NCI-H226 (cell line): Measurements from ENCODE around the gene ERMARD.

ENCODE experiments used
- DNase-seq: peaks from one replicate; pipeline ENCODE4 v3.0.0-alpha.2; 2015

ERMARD gene

GRCh38 chr6:169751242-169752073 lies at the start of gene ERMARD, which contains the start of gene DYNLT2:
Gene ERMARD (plus strand): TSS chr6:169751622. CDS start chr6:169751658, 36 bp downstream.
Gene DYNLT2 (minus strand): TSS chr6:169751572. CDS start chr6:169751458, 114 bp downstream.
- DNase-seq: peak; percentile 96

DNA sequence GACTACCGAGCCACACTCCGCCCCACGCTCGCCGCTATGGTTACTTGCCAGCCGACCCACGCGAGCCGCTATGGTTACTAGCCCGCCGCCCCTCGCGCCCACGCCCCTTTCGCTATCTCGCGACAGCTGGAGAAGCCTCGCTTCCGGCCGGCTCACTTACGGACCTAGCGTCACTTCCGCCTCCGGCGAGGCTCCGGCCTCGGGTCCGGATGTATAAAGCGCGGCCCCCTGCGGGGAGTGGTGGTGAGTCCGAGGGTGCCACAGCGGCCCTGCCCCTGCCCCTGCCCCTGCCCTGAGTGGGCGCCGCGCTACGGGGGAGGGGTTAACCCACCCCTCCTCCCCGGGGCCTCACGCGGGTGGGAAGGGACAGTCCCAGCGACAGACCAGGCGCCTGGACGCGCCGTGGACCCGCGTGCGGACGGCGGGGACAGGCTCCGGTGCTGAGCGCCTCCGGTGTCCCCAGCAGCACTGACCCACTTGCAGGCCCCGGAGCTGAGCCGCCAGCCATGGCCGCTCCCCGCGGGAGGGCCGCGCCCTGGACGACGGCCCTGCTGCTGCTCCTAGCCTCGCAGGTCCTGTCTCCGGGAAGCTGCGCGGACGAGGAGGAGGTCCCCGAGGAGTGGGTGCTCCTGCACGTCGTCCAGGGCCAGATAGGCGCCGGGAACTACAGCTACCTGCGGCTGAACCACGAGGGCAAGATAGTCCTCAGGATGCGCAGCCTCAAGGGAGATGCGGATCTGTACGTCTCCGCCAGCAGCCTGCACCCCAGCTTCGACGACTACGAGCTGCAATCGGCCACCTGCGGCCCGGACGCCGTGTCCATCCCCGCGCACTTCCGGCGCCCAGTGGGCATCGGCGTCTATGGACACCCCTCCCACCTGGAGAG lies 49.2 kb upstream of the ERMARD start, which contains the start of the genes C6orf120 and WDR27:
TSS of gene C6orf120 (plus strand) at position 173 of the 886 bp plus-strand sequence. CDS start at position 507, 334 bp downstream.
TSS of gene WDR27 (minus strand) at position 76 of the 886 bp plus-strand sequence. CDS start 13,024 bp downstream, outside the sequence.
- peak; percentile 98 for DNase-seq

DNA sequence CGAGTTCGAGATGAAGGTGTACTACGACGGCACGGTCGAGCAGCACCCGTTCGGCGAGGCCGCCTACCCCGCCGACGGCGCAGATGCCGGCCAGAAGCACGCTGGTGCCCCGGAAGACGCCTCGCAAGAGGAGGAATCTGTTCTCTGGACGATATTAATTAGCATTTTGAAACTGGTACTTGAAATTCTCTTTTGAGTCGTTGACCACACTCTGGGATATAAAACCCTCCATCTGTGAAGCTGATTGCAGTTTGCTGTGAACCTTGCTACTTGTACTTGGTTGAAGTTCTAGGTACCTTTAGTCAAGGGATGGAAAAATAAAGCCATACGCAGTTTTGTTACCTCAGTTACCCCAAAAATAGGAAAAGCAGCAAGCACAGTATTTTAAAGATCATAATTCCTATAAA lies 48.6 kb upstream of the ERMARD start:
- DNase-seq: no peak

DNA sequence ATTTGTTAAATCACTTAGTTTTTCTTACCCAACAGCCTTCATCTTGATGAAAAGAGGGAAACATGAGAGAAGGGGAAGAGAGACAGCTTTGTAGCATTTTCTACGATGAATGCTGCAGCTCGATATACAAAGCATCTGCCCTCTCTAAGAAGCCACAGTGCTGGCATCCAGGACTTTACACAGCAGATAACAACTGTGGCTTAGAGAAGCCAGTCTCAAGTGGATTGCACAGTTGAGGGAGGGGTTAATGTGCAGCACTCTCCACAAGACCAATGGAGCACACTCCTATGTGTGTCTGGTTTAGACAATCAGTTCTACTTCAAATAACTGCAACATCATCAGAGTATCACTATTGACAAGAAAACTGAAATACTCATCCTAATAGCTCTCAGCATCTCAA lies 43.6 kb upstream of the ERMARD start:
- no peak for DNase-seq

- no peak for DNase-seq
Observed at GRCh38 chr6:169709293-169709692, 42.1 kb upstream of the ERMARD start.

DNA sequence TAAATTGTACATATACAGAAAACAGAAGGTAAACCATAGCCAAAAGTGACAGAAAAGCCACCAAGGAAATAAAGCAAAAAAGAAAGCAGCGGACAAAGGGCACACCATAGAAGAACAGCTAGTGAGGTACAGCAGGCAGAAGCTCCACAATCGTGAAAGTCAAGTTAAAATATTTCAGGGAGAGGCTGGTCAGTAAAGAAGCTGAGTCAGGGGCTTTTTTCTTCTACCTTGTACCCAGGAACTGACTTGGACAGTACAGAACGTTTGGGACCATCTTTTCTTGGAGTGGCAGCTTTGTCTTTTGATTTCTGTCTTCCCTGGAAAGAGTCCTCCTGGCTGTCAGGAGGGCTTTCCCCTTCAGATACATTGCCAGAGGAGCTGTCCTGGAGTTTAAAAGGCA lies 41.4 kb upstream of the ERMARD start:
- no peak for DNase-seq

DNA sequence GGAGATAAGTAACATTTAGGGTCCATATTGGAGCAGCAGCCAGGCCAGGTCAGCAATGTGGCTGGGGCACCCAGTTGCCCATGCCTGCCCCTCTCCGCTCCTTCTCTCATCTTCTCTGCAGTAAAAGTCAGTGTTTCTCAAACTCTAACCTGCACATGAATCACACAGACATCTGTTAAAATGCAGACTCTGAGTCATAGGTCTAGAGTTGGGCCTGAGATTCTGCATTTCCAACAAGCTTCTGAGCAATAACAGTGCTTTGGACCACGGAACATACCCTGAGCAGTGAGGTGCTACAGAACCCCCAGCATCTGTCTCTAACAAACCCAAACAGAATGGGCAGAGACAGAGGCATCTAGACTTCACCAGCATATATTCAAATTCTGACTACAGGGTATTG lies 37.2 kb upstream of the ERMARD start:
- no peak for DNase-seq

- DNase-seq: no peak
Observed at GRCh38 chr6:169714595-169714994, 36.8 kb upstream of the ERMARD start.

GRCh38 chr6:169719117-169719516 lies 32.3 kb upstream of the ERMARD start:
- peak; percentile 22 for DNase-seq

GRCh38 chr6:169720207-169720855 lies 31.1 kb upstream of the ERMARD start:
- DNase-seq: no peak

DNA sequence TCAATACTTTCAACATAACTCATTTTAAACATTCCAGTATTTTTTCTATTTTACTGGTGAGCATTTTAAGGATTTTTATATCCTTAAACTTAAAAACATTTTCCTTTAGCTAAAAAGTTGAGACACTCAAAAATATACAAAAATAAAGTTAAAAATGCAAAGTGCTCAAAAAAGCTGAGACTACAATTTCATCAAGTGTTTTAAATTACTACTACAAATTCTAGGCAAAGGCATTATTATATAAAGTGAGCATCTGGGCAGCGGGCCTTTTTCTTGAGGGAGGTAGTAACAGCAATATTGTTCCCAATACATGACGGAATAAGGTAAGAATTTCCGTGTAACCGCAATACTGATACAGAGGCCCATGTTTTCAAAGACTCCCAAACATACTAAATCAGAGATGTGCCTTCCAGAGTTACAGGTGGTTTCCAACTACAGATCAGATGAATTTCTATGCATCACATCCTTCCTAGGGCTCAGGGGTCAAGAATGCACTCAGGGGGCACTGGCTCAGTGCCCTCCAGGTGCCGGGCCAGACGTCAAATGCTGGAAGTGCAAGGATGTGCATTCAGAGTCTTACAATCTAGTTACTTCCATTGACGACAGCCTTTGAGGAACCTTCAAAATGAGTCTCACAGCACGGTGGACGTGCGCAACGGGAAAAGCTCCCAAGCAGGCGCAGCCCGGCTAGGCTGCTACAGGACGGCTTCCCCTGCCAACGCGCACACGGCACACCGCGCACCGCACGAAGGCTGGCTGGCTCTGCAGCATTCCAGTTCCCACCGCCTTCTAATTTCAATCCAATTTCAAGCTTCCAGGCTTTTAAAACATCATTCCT lies 28.8 kb upstream of the ERMARD start:
- peak; percentile 89 for DNase-seq

DNA sequence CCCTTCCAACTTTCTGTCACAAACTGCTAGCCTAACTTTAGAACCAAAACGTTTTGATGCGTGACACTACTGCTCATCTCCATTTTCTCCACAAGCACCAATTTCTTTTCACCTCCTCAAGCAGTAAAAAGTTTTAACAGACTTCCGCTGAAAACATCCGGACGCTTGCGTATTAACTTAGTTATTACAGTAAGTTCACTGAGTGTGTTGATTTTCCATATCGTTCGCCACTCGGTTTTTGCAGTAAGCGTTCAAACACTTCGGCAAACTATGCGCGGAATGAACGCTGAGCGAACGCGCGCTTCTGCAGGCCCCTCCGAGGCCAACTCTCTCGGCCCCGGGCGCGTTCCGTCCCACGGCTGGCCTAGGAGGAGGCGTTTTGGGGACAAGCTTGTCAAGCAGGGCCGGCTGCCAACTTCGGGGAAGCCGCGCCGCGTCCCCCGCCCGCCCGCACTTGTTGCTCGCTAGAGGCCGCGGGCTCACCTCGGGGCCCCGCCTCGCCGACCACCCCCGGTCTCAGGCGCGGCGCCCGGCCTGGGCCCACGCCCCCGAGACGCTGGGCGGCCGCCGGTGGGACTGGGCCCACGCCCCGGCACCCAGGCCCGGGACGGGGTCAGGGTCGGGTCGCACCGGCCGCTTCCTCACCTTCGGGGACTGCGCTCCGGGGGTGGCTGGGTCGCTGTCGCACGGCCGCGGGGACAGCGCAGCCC lies 28.1 kb upstream of the ERMARD start:
- DNase-seq: peak; percentile 25

DNA sequence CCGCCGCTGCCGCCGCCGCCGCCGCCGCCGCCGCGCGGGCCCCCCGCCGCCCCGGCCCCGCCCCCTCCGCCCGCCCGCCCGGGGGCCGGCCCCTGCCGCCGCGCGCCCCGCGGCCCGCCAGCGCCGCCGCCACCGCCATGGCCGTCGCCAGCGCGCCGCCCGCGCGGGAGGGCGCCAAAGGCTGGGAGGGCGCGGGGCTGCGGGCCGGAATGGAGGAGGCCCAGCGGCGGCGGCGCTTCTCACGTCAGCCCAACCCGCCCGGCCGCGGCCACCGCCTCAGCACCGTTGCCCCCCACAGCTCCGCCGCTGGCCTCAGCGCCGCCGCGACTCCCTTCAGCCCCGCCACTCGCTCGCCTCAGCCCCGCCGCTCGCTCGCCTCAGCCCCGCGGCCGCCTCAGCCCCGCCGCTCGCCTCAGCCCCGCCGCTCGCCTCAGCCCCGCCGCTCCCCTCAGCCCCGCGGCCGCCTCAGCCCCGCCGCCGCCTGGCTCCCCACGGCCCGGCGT lies 27.4 kb upstream of the ERMARD start:
- no peak for DNase-seq

GRCh38 chr6:169724494-169725124 lies 26.8 kb upstream of the ERMARD start, which contains the start of gene PHF10:
Gene PHF10 (minus strand): TSS chr6:169724500. CDS start chr6:169723931, 569 bp downstream.
- DNase-seq: no peak

DNA sequence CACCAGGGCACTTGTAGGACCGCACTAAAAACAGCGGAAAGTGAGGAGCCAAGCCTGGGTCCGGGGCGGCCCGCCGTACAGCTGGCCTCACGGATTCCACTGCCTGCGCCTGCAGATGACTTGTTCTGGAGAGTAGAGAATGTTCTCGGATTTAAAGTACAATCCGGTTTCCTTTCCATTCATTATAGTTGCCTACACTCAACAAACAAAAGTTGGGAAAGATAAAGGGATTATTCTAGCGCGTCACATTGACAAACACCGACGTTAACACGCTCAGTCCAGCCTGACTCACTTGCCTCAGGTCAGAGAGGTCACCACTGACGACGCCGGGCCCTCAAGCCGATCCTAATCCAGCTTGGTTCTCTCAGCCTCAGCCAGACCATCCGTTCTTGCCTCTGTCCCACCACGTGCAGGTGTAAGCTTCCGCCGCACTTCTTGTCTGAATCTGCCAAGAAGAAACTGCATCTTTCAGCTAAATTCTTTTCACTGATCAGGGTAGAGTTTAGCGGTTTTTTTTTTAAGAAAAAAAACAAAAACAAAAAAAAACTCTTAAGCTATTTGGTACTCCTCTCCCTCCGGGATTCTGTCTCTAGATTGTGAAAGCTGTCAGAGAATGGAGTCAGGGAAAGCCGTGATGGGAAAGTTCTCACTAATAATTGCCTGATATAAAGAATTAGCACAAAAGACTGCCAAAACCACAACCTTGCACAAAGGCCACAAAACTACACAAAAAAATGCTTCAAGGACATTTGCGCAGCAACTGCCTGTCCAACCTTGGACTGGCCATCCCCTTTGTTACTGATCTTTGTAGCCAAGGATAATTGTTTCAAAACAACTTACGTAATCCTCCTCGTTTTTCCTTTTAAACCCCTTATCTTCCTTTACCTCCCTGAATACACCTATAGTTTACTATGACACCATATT lies 26.0 kb upstream of the ERMARD start:
- DNase-seq: no peak

- DNase-seq: no peak
Observed at GRCh38 chr6:169726049-169726400, 25.4 kb upstream of the ERMARD start.

DNA sequence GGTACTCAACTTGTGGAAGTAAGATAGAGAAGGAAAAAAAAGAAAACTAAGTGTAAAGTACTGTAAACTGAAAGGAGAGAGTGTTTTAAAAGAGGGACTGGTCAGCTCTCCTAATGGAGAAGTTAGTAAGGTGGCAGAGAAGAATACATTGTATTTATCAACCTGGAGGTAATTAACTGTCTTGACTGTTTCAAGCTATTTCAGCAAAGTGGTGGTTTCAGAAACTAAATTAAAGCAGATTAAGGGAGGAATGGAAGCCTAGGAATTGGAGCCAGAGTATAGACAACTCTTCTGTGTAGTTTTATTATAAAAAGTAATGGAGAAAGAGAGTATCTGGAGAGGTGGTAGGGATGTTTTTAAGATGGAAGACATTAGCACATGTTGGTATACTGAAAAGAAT lies 24.5 kb upstream of the ERMARD start:
- DNase-seq: no peak

DNA sequence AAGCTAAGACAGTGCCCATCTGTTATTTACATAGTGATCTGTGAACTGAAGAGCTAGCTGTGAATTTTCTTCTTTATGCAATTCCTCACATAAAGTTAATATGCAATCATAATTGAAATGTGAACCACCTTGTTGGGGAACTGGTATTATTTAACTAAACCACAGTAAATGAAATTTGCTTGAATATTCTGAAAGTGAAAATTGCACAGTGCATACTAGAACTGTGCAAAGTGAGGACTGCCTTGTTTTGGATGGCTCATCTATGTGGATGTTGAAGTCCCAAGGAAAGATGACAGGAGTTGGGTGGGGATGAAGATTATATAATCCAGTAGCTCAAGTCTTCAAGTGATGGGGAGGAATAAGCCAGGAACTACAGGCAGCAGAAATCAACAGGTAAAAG lies 21.5 kb upstream of the ERMARD start:
- DNase-seq: no peak

GRCh38 chr6:169738204-169738975 lies 13.0 kb upstream of the ERMARD start:
- no peak for DNase-seq
